K562 (cell line): ENCODE measurements around the gene AS3MT. TPM values are rescaled to one million over a fixed set of nuclear protein-coding genes. Genes with fewer than 3 reads are reported as not detected.

ENCODE experiments used
- CBFA2T2 ChIP-seq: fragments of 450-650 bp; conservative IDR thresholded peaks from 2 replicates; pipeline ENCODE4 v1.6.1; 2017; ENCODE audit warnings: mild to moderate bottlenecking
- CHD1 ChIP-seq: fragments of 200-600 bp; sonication (generic); IDR thresholded peaks from one replicate; pipeline ENCODE4 v1.6.1; 2012; ENCODE audit warnings: mild to moderate bottlenecking, moderate library complexity, low read length, inconsistent platforms
- NCOA2 ChIP-seq, 2 experiments: fragments of 450-650 bp; IDR thresholded peaks; 2 replicates each; pipeline ENCODE4 v1.6.1; 2018; ENCODE audit warnings: mild to moderate bottlenecking in 2 of 2, moderate library complexity in 1 of 2; ENCODE audit not compliant: partially characterized antibody in 2 of 2
- PCBP1 ChIP-seq: fragments of 200-400 bp; formaldehyde crosslinking; IDR thresholded peaks from 2 replicates; pipeline ENCODE4 v1.6.1; 2018; ENCODE audit warnings: mild to moderate bottlenecking, low read depth, low read length; ENCODE audit not compliant: poor library complexity, severe bottlenecking
- SPI1 ChIP-seq: IDR thresholded peaks from 2 replicates; pipeline ENCODE4 v1.6.1; 2011; ENCODE audit warnings: low read depth, low read length, control low read depth, borderline replicate concordance
- XRCC5 ChIP-seq: fragments of 200-400 bp; formaldehyde crosslinking; IDR thresholded peaks from 2 replicates; pipeline ENCODE4 v1.6.1; 2017; ENCODE audit warnings: low read depth, mild to moderate bottlenecking, low read length
- ZNF133 ChIP-seq: fragments of 250-450 bp; sonication (Bioruptor Pico); IDR thresholded peaks from 2 replicates; pipeline ENCODE4 v1.4.0; 2020; ENCODE audit warnings: mild to moderate bottlenecking
- ZNF584 ChIP-seq: fragments of 200-800 bp; sonication (Bioruptor generic); IDR thresholded peaks from 2 replicates; pipeline ENCODE4 v1.6.1; 2016; ENCODE audit warnings: low read depth, mild to moderate bottlenecking, missing genetic modification characterization, missing compliant biosample characterization
- polyA plus RNA-seq, 8 experiments: library from polyadenylated mRNA; depleted of rRNA in 4 of 8; stranded (reverse) in 5 of 8; unstranded in 3 of 8; fragments of >200 nt; fragmentation: Nextera tagmentation in 2 of 8; fragmentation: Illumina TruSeq in 1 of 8; extraction: Ambion mirVana in 2 of 8; extraction: Trizol in 1 of 8; gene quantifications; 2 replicates each; pipeline versions ENCODE4 v1.2.1 to v1.2.3, GENCODE V29; 2011 to 2014; ENCODE audit warnings: inconsistent platforms in 1 of 8, missing spikeins in 1 of 8
- total RNA-seq, 7 experiments: library from RNA; depleted of rRNA in 6 of 7; stranded (reverse); fragments of >200 nt in 6 of 7; fragmentation: Illumina TruSeq in 2 of 7; extraction: Trizol in 2 of 7; gene quantifications; 2 replicates each; pipeline versions ENCODE4 v1.2.1 to v1.2.3, GENCODE V29; 2011 to 2021; ENCODE audit warnings: low replicate concordance in 1 of 7
- TF ChIP-seq, protein P1 (sequence below): fragments of 450-650 bp; IDR thresholded peaks from 2 replicates; pipeline ENCODE4 v1.6.1; 2016; ENCODE audit warnings: low read depth
- TF ChIP-seq, protein P2 (sequence below): fragments of 250-450 bp; sonication (Bioruptor Pico); IDR thresholded peaks from 2 replicates; pipeline ENCODE4 v1.4.0; 2020; ENCODE audit warnings: borderline replicate concordance
- TF ChIP-seq, protein P3 (sequence below): fragments of 450-650 bp; IDR thresholded peaks from 2 replicates; pipeline ENCODE4 v1.6.1; 2016; ENCODE audit warnings: mild to moderate bottlenecking
- TF ChIP-seq, protein P4 (sequence below): fragments of 150-350 bp; conservative IDR thresholded peaks from 2 replicates; pipeline ENCODE4 v1.6.1; 2014; ENCODE audit warnings: low read length

Gene AS3MT
- total and polyA plus RNA-seq, 9 of the 15 experiments (the other 6 are each of a cell fraction or from before 2014, with no cell fraction given) = 0.04 to 0.33 (median 0.19) TPM; not detected in 2

DNA sequence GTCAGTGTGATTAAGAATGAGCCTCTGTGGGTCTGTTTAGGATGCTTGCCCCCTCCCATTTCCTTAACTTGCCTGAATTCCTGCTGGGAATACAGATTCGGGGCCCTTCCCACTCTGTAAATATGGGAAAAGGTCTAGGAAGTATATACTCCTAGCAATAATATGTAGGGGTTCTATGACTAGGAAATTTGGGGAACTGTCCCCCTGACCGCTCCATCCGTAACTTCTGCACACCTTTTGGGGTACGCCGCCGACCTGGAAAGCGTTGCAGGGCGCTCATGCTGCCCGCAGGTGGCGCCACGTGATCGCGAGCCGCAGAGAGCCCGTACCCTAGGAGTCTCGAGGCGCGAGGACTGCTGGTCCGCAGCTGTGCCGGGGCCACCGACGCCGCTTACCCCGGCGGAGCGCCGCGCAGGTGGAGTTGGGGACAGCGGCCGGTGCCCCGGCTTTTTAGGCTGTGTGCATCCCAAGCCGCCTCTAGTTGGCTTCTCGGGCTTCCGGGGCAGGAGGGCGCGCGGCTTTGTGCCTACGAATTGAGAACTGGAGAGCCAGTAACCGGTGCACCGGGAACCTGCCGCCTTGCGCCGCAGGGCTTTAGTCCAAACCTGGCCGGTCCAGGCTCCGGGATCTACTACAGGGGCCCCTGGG lies 48.2 kb downstream of the AS3MT start (continued):
- TF ChIP-seq, protein P1, sequence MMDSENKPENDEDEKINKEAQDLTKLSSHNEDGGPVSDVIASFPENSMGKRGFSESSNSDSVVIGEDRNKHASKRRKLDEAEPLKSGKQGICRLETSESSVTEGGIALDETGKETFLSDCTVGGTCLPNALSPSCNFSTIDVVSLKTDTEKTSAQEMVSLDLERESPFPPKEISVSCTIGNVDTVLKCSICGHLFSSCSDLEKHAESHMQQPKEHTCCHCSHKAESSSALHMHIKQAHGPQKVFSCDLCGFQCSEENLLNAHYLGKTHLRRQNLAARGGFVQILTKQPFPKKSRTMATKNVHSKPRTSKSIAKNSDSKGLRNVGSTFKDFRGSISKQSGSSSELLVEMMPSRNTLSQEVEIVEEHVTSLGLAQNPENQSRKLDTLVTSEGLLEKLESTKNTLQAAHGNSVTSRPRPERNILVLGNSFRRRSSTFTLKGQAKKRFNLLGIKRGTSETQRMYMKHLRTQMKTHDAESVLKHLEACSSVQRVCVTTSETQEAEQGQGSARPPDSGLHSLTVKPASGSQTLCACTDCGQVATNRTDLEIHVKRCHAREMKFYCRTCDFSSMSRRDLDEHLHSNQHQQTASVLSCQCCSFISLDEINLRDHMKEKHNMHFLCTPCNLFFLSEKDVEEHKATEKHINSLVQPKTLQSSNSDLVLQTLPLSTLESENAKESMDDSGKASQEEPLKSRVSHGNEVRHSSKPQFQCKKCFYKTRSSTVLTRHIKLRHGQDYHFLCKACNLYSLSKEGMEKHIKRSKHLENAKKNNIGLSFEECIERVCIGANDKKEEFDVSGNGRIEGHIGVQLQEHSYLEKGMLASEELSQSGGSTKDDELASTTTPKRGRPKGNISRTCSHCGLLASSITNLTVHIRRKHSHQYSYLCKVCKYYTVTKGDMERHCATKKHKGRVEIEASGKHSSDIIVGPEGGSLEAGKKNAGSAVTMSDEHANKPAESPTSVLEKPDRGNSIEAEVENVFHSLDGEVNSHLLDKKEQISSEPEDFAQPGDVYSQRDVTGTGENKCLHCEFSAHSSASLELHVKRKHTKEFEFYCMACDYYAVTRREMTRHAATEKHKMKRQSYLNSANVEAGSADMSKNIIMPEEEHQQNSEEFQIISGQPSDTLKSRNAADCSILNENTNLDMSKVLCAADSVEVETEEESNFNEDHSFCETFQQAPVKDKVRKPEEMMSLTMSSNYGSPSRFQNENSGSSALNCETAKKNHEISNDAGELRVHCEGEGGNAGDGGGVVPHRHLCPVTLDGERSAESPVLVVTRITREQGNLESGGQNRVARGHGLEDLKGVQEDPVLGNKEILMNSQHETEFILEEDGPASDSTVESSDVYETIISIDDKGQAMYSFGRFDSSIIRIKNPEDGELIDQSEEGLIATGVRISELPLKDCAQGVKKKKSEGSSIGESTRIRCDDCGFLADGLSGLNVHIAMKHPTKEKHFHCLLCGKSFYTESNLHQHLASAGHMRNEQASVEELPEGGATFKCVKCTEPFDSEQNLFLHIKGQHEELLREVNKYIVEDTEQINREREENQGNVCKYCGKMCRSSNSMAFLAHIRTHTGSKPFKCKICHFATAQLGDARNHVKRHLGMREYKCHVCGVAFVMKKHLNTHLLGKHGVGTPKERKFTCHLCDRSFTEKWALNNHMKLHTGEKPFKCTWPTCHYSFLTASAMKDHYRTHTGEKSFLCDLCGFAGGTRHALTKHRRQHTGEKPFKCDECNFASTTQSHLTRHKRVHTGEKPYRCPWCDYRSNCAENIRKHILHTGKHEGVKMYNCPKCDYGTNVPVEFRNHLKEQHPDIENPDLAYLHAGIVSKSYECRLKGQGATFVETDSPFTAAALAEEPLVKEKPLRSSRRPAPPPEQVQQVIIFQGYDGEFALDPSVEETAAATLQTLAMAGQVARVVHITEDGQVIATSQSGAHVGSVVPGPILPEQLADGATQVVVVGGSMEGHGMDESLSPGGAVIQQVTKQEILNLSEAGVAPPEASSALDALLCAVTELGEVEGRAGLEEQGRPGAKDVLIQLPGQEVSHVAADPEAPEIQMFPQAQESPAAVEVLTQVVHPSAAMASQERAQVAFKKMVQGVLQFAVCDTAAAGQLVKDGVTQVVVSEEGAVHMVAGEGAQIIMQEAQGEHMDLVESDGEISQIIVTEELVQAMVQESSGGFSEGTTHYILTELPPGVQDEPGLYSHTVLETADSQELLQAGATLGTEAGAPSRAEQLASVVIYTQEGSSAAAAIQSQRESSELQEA = no peak
- TF ChIP-seq, protein P2, sequence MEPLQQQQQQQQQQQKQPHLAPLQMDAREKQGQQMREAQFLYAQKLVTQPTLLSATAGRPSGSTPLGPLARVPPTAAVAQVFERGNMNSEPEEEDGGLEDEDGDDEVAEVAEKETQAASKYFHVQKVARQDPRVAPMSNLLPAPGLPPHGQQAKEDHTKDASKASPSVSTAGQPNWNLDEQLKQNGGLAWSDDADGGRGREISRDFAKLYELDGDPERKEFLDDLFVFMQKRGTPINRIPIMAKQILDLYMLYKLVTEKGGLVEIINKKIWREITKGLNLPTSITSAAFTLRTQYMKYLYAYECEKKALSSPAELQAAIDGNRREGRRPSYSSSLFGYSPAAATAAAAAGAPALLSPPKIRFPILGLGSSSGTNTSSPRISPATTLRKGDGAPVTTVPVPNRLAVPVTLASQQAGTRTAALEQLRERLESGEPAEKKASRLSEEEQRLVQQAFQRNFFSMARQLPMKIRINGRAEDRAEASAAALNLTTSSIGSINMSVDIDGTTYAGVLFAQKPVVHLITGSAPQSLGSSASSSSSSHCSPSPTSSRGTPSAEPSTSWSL (CRISPR knock-in tag) = no peak
- TF ChIP-seq, protein P3, sequence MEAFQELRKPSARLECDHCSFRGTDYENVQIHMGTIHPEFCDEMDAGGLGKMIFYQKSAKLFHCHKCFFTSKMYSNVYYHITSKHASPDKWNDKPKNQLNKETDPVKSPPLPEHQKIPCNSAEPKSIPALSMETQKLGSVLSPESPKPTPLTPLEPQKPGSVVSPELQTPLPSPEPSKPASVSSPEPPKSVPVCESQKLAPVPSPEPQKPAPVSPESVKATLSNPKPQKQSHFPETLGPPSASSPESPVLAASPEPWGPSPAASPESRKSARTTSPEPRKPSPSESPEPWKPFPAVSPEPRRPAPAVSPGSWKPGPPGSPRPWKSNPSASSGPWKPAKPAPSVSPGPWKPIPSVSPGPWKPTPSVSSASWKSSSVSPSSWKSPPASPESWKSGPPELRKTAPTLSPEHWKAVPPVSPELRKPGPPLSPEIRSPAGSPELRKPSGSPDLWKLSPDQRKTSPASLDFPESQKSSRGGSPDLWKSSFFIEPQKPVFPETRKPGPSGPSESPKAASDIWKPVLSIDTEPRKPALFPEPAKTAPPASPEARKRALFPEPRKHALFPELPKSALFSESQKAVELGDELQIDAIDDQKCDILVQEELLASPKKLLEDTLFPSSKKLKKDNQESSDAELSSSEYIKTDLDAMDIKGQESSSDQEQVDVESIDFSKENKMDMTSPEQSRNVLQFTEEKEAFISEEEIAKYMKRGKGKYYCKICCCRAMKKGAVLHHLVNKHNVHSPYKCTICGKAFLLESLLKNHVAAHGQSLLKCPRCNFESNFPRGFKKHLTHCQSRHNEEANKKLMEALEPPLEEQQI = no peak
- no peak for TF ChIP-seq NCOA2 (IDR thresholded peaks at IDR 0.05; ENCODE audit: partially characterized antibody in 2 of 2)
- no peak for TF ChIP-seq ZNF133
- TF ChIP-seq CBFA2T2 = no peak
- no peak for TF ChIP-seq SPI1
- no peak for TF ChIP-seq ZNF584 (CRISPR knock-in tag)
- TF ChIP-seq, protein P4, sequence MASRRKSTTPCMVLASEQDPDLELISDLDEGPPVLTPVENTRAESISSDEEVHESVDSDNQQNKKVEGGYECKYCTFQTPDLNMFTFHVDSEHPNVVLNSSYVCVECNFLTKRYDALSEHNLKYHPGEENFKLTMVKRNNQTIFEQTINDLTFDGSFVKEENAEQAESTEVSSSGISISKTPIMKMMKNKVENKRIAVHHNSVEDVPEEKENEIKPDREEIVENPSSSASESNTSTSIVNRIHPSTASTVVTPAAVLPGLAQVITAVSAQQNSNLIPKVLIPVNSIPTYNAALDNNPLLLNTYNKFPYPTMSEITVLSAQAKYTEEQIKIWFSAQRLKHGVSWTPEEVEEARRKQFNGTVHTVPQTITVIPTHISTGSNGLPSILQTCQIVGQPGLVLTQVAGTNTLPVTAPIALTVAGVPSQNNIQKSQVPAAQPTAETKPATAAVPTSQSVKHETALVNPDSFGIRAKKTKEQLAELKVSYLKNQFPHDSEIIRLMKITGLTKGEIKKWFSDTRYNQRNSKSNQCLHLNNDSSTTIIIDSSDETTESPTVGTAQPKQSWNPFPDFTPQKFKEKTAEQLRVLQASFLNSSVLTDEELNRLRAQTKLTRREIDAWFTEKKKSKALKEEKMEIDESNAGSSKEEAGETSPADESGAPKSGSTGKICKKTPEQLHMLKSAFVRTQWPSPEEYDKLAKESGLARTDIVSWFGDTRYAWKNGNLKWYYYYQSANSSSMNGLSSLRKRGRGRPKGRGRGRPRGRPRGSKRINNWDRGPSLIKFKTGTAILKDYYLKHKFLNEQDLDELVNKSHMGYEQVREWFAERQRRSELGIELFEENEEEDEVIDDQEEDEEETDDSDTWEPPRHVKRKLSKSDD = no peak
- TF ChIP-seq PCBP1 = no peak
- TF ChIP-seq CHD1 = no peak
- TF ChIP-seq XRCC5 = no peak
